GM19452 (cell line): ENCODE data around the gene IL10RB.
"Not testable (repeated sequence)": the region's sequence is repeated elsewhere in the genome, so short reads cannot be mapped to it uniquely, and the experiment has no call there.

Experiments used
- ATAC-seq: cut with Tn5 transposase; IDR thresholded peaks from one replicate; pipeline ENCODE4 v1.9.1; 2021; ENCODE audit not compliant: unreplicated experiment

IL10RB gene

DNA sequence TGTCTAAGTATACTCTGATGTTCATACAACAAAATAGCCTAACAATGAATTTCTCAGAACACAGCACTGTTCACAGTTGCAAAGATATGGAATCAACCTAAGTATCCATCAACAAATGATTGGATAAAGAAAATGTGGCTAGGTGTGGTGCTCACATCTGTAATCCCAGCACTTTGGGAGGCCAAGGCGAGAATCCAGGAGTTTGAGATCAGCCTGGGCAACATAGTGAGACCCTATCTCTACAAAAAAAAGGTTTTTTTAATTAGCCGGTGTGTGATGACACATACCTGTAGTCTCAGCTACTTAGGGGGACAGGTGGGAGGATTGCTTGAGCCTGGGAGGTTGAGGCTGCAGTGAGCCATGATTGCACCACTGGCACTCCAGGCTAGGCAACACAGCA is 25.8 kb upstream of the IL10RB start:
- ATAC-seq = no peak

- ATAC-seq = no peak
These were observed 24.3 kb upstream of the IL10RB start for GRCh38 chr21:33241846-33242245.

DNA sequence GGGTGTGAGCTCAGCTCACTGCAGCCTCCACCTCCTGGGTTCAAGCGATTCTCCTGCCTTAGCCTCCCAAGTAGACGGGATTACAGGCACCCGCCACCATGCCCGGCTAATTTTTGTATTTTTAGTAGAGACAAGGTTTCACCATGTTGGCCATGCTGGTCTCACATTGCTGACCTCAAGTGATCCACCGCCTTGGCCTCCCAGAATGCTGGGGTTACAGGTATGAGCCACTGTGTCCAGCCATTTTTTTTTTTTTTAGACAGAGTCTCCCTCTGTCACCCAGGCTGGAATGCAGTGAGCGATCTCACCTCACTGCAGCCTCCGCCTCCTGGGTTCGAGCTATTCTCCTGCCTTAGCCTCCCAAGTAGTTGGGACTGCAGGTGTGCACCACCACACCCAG is 23.3 kb upstream of the IL10RB start:
- ATAC-seq = not testable (repeated sequence)

GRCh38 chr21:33244082-33244778 is 21.9 kb upstream of the IL10RB start:
- no peak for ATAC-seq

- no peak for ATAC-seq
These were observed 21.4 kb upstream of the IL10RB start for GRCh38 chr21:33244779-33245105.

GRCh38 chr21:33245289-33245918 is 20.8 kb upstream of the IL10RB start:
- no peak for ATAC-seq

- no peak for ATAC-seq
These were observed 19.7 kb upstream of the IL10RB start for GRCh38 chr21:33246506-33246905.

GRCh38 chr21:33246963-33247362 is 19.2 kb upstream of the IL10RB start:
- ATAC-seq = no peak

DNA sequence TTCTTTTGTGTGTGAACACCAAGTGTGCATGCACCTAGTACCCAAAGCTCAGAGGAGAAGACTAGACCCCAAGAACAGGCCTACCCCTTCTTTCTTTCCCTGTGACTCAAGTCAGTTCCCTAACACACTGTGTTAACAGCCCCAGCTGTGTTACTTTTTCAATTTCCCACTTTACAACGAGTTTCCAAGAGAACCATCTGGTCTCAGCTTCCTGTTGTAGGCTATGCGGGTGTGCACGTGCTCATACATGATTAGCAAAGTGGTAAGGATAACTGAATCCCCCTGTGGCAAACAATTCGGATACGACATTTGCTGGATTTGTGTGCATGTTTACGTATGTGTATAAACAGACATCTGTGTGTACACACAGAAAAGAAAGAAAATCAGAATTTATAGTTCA is 18.6 kb upstream of the IL10RB start:
- no peak for ATAC-seq

- no peak for ATAC-seq
These were observed 16.7 kb upstream of the IL10RB start for GRCh38 chr21:33249331-33250002.

DNA sequence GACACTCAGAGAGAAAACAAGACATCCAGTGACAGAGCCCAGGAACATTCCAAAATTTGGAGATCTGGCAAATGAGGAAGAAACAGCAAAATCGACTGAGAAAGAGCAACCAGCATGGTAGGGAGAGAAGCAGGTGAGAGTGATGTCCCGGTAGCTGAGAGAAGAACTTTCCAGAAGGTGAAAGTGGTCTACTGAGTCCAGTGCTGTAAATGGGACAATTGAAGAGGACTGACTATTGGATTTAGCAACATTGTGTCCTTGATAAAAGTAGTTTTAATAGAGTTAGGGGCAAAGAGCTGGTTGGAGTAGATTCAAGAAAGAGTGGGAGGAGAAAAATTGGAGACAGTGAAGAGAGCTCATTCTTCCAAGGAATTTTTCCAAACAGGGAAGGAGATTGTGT is 15.0 kb upstream of the IL10RB start:
- no peak for ATAC-seq

GRCh38 chr21:33253382-33253781 is 12.8 kb upstream of the IL10RB start:
- not testable (repeated sequence) for ATAC-seq

- ATAC-seq = no peak
These were observed 11.4 kb upstream of the IL10RB start for GRCh38 chr21:33254766-33255165.

GRCh38 chr21:33255404-33255803 is 10.8 kb upstream of the IL10RB start:
- ATAC-seq = no peak

- no peak for ATAC-seq
These were observed 10.1 kb upstream of the IL10RB start for GRCh38 chr21:33256019-33256418.

DNA sequence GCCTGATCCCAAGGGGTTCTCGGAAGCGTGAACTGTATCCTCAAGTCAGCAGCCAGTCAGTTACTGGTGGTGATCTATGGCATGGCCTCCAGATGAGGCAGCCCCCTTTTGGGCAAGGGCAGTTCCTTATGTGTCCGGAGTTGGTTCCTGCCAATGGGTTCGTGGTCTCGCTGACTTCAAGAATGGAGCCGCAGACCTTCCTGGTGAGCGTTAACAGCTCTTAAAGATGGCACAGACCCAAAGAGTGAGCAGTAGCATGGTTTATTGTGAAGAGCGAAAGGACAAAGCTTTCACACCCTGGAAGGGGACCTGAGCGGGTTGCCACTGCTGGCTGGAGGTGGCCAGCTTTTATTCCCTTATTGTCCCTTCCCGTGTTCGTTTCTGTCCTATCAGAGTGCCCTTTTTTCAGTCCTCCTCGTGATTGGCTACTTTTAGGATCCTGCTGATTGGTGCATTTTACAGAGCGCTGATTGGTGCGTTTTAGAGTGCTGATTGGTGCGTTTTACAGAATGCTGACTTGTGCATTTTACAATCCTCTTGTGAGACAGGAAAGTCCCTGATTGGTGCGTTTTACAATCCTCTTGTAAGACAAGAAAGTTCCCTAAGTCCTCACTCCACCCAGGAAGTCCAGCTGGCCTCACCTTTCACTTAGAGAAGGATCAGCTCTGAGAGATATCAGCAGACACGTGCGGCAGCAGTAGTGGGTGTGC is 8.9 kb upstream of the IL10RB start:
- ATAC-seq = no peak

- no peak for ATAC-seq
These were observed 7.7 kb upstream of the IL10RB start for GRCh38 chr21:33258475-33258874.

- no peak for ATAC-seq
These were observed 6.7 kb upstream of the IL10RB start for GRCh38 chr21:33259428-33259827.

DNA sequence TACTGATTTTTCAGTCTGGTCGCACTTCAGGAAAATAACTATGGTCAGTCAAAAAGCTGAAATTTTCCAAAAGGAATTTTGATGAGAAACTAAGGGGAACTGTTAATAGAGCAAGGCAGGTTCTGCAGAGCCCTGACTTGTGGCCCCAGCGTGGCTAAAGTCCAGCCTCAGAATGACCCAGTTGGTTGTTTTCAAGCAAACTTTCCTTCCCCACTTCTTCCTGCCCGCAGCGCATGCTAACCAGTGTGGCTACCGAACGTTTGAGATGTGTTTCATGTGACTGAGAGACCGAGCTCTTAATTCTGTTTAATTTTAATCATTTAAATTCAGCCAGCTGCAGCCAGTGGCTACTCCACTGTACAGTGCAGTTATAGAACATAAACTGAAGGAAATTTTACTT is 6.2 kb upstream of the IL10RB start:
- ATAC-seq = no peak

- ATAC-seq = no peak
These were observed 4.5 kb upstream of the IL10RB start for GRCh38 chr21:33261635-33262034.

GRCh38 chr21:33262921-33263320 is 3.2 kb upstream of the IL10RB start:
- no peak for ATAC-seq

GRCh38 chr21:33264561-33264960 is 1.6 kb upstream of the IL10RB start:
- ATAC-seq = no peak
